M059J (cell line): ENCODE data around the gene NUP50. TPM values are rescaled to one million over a fixed set of nuclear protein-coding genes. Genes with fewer than 3 reads are reported as not detected.

Source experiments
- DNase-seq: peaks from one replicate; pipeline ENCODE4 v3.0.0-alpha.2; 2012; ENCODE audit warnings: low read depth
- total RNA-seq: library from RNA; depleted of rRNA; stranded (reverse); fragments of >200 nt; shearing (Covaris generic); gene quantifications from 2 replicates; pipeline ENCODE4 v1.2.3, GENCODE V29; 2014

Gene NUP50
- total RNA-seq, 1 experiment from 2014 or later: 63.5 TPM

- no peak for DNase-seq
Measured at GRCh38 chr22:45196308-45196707, 32.6 kb downstream of the NUP50 start.

GRCh38 chr22:45196926-45197605 is 33.3 kb downstream of the NUP50 start:
- DNase-seq: no peak

GRCh38 chr22:45197606-45198462 is 34.1 kb downstream of the NUP50 start:
- DNase-seq: no peak

GRCh38 chr22:45198463-45198795 is 34.7 kb downstream of the NUP50 start:
- no peak for DNase-seq

- no peak for DNase-seq
Measured at GRCh38 chr22:45199723-45200122, 36.0 kb downstream of the NUP50 start.

GRCh38 chr22:45200230-45200629 is 36.5 kb downstream of the NUP50 start:
- DNase-seq: no peak

GRCh38 chr22:45200860-45201511 is 37.3 kb downstream of the NUP50 start:
- peak; percentile 88 for DNase-seq

GRCh38 chr22:45201678-45202332 is 38.1 kb downstream of the NUP50 start:
- DNase-seq: peak; percentile 91

- DNase-seq: no peak
Measured at GRCh38 chr22:45202333-45203149, 38.8 kb downstream of the NUP50 start.

- DNase-seq: no peak
Measured at GRCh38 chr22:45203150-45203951, 39.6 kb downstream of the NUP50 start.

GRCh38 chr22:45204241-45204640 is 40.5 kb downstream of the NUP50 start:
- no peak for DNase-seq

GRCh38 chr22:45204819-45205218 is 41.1 kb downstream of the NUP50 start:
- DNase-seq: no peak

GRCh38 chr22:45205276-45205925 is 41.7 kb downstream of the NUP50 start:
- DNase-seq: no peak

- no peak for DNase-seq
Measured at GRCh38 chr22:45206233-45206632, 42.5 kb downstream of the NUP50 start.

GRCh38 chr22:45207533-45207932 is 43.8 kb downstream of the NUP50 start:
- no peak for DNase-seq

- peak; percentile 42 for DNase-seq
Measured at GRCh38 chr22:45207981-45208664, 44.4 kb downstream of the NUP50 start.

GRCh38 chr22:45208696-45208992 is 44.9 kb downstream of the NUP50 start:
- DNase-seq: no peak

- DNase-seq: peak; percentile 61
Measured at GRCh38 chr22:45208993-45209838, 45.5 kb downstream of the NUP50 start.

GRCh38 chr22:45210174-45210573 is 46.4 kb downstream of the NUP50 start:
- no peak for DNase-seq
